ENCODE measurements around the gene KERA.

Gene KERA

GRCh38 chr12:91072931-91073330 lies 15.1 kb upstream of the KERA start:
- DNase-seq: no peak

- DNase-seq: no peak
Observed at GRCh38 chr12:91070936-91071335, 13.1 kb upstream of the KERA start.

GRCh38 chr12:91065396-91065795 lies 7.6 kb upstream of the KERA start:
- DNase-seq: no peak

- DNase-seq: no peak
Observed at GRCh38 chr12:91064640-91065039, 6.8 kb upstream of the KERA start.

GRCh38 chr12:91061091-91061490 lies 3.3 kb upstream of the KERA start:
- DNase-seq: no peak

- DNase-seq: no peak
Observed at GRCh38 chr12:91059211-91059610, 1.4 kb upstream of the KERA start.

- DNase-seq: no peak
Observed at GRCh38 chr12:91058786-91059185, 962 bp upstream of the KERA start.

GRCh38 chr12:91056488-91056887 lies 1.3 kb downstream of the KERA start:
- DNase-seq: no peak

- DNase-seq: no peak
Observed at GRCh38 chr12:91055976-91056375, 1.8 kb downstream of the KERA start.

- DNase-seq: peak; percentile 12 to 32
Observed at GRCh38 chr12:91053951-91054715, 3.7 kb downstream of the KERA start.

GRCh38 chr12:91052026-91052425 lies 5.8 kb downstream of the KERA start:
- no peak for DNase-seq

- no peak for DNase-seq
Observed at GRCh38 chr12:91044586-91044985, 13.2 kb downstream of the KERA start.

GRCh38 chr12:91043408-91043807 lies 14.4 kb downstream of the KERA start:
- no peak for DNase-seq

- DNase-seq: no peak
Observed at GRCh38 chr12:91040096-91040755, 17.6 kb downstream of the KERA start.

- no peak for DNase-seq
Observed at GRCh38 chr12:91037276-91037675, 20.5 kb downstream of the KERA start.

GRCh38 chr12:91033251-91033650 lies 24.6 kb downstream of the KERA start:
- no peak for DNase-seq

GRCh38 chr12:91023326-91024004 lies 34.4 kb downstream of the KERA start:
- no peak for DNase-seq

GRCh38 chr12:91021076-91021475 lies 36.7 kb downstream of the KERA start:
- DNase-seq: no peak

GRCh38 chr12:91019455-91019854 lies 38.4 kb downstream of the KERA start:
- DNase-seq: no peak

- no peak for DNase-seq
Observed at GRCh38 chr12:91017511-91018263, 40.1 kb downstream of the KERA start.

GRCh38 chr12:91017043-91017442 lies 40.8 kb downstream of the KERA start:
- no peak for DNase-seq

GRCh38 chr12:91009319-91009950 lies 48.4 kb downstream of the KERA start:
- DNase-seq: no peak

All from NCI-H446 (cell line).